HEK293T (cell line): ENCODE measurements around the gene CIZ1.

Experiments
- ARNT ChIP-seq: fragments of 450-650 bp; IDR thresholded peaks from 2 replicates; pipeline ENCODE4 v1.6.1; 2017; ENCODE audit warnings: mild to moderate bottlenecking
- BHLHE40 ChIP-seq: fragments of 450-650 bp; IDR thresholded peaks from 2 replicates; pipeline ENCODE4 v1.6.1; 2016; ENCODE audit warnings: mild to moderate bottlenecking, moderate library complexity, borderline replicate concordance
- ELF4 ChIP-seq: fragments of 450-650 bp; IDR thresholded peaks from 2 replicates; pipeline ENCODE4 v1.6.1; 2017; ENCODE audit warnings: antibody characterized with exemption
- FOXA1 ChIP-seq: fragments of 450-650 bp; IDR thresholded peaks from 2 replicates; pipeline ENCODE4 v1.6.1; 2016; ENCODE audit warnings: mild to moderate bottlenecking
- FOXK2 ChIP-seq: fragments of 450-650 bp; IDR thresholded peaks from 2 replicates; pipeline ENCODE4 v1.6.1; 2016; ENCODE audit warnings: mild to moderate bottlenecking
- FOXM1 ChIP-seq: fragments of 450-650 bp; IDR thresholded peaks from 2 replicates; pipeline ENCODE4 v1.6.1; 2017; ENCODE audit warnings: mild to moderate bottlenecking, borderline replicate concordance
- L3MBTL2 ChIP-seq: fragments of 450-650 bp; conservative IDR thresholded peaks from 2 replicates; pipeline ENCODE4 v1.6.1; 2016; ENCODE audit warnings: mild to moderate bottlenecking
- PKNOX1 ChIP-seq: fragments of 450-650 bp; IDR thresholded peaks from 2 replicates; pipeline ENCODE4 v1.6.1; 2016
- SP1 ChIP-seq: fragments of 450-650 bp; IDR thresholded peaks from 2 replicates; pipeline ENCODE4 v1.6.1; 2017
- SUZ12 ChIP-seq: fragments of 450-650 bp; IDR thresholded peaks from 2 replicates; pipeline ENCODE4 v1.6.1; 2016; ENCODE audit warnings: mild to moderate bottlenecking
- TARDBP ChIP-seq: fragments of 450-650 bp; IDR thresholded peaks from 2 replicates; pipeline ENCODE4 v1.6.1; 2016

- TF ChIP-seq BHLHE40 (no peak), FOXA1 (no peak), SP1 (no peak), ARNT (no peak), SUZ12 (no peak), PKNOX1 (no peak), L3MBTL2 (no peak), FOXK2 (no peak), TARDBP (no peak), FOXM1 (no peak), ELF4 (no peak)
Observed at GRCh38 chr9:128125580-128126354, 65.6 kb downstream of the CIZ1 start.
